Caki2 (cell line): ENCODE data around the gene CMTM3. TPM values are rescaled to one million over a fixed set of nuclear protein-coding genes. Genes with fewer than 3 reads are reported as not detected.
"Not testable (repeated sequence)": the region's sequence is repeated elsewhere in the genome, so short reads cannot be mapped to it uniquely, and the experiment has no call there.

Source experiments
- DNase-seq: peaks from one replicate; pipeline ENCODE4 v3.0.0-alpha.2; 2015; ENCODE audit warnings: low read depth
- in situ Hi-C: cut with HindIII; loops from 2 replicates; pipeline ENCODE4 v1.10.0; 2016; ENCODE audit warnings: low sequenced_read_pairs, low pct_unique_long_range_greater_than_20kb, mixed read lengths
- total RNA-seq: library from RNA; depleted of rRNA; stranded (reverse); fragments of >200 nt; shearing (Covaris generic); gene quantifications from 2 replicates; pipeline ENCODE4 v1.2.3, GENCODE V29; 2014; ENCODE audit warnings: low replicate concordance; rRNA removed

The CMTM3 gene, protein sequence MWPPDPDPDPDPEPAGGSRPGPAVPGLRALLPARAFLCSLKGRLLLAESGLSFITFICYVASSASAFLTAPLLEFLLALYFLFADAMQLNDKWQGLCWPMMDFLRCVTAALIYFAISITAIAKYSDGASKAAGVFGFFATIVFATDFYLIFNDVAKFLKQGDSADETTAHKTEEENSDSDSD
- 46.9 and 68.3 TPM in 2 replicates for total RNA-seq

DNA sequence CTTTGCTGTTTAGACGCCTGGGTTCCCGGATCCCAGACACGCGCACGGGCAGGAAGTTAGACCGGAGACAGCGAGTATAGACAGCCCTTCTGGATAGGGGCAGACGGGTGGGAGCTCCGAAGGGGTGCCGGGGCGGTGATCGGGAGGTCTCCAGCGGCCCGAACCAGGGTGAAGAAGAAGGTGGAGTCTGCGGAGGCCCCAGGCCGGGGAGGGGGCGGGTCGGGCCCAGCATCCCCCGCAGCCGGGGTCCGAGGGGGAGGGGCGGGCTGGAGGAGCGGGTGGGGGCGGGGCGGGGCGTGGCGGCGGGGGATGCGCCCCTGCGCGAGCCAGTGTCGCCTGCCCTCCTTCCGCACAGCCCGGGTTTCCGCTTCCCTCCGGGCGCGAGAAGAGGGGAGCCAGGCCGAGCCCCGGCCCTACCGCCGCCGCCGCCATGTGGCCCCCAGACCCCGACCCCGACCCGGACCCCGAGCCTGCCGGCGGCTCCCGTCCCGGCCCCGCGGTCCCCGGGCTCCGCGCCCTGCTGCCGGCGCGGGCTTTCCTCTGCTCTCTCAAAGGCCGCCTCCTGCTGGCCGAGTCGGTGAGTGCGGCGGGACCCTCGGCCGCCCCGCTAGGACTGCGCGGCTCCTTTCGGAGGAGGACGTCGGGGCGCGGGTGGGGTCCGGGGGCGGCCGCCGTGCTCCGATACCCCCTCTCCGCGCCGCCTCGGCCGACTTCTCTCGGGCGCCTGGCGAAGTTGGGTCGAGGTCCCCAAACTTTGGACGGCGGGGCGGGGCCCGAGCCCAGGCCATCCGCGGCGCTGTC, at the start of gene CMTM3:
Gene CMTM3 (plus strand): TSS at position 329 of the 801 bp plus-strand sequence. CDS start 102 bp downstream, at position 431.
- peak; percentile 66 for DNase-seq
- in situ Hi-C loops: no loop called here

DNA sequence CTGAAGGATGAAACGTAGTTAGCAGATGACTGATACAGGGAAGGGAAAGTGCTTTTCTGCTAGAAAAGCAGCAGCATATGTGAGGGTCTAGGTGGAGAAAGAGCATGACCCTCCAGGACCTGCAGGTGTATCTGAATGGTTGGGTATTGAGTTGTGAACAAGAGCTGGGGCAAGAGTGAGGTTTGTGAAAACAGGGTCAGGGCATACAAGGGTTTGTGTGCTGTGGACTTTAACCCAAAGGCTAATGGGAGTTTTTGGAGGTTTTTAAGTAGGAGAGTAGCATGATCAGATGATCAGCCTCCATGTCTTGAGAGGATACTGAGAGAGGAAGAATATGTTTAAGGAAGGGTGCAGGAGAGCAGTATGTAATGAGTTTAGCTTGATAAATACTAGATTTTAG, 44.4 kb upstream of the CMTM3 start:
- in situ Hi-C loops: no loop called here
- DNase-seq: no peak

DNA sequence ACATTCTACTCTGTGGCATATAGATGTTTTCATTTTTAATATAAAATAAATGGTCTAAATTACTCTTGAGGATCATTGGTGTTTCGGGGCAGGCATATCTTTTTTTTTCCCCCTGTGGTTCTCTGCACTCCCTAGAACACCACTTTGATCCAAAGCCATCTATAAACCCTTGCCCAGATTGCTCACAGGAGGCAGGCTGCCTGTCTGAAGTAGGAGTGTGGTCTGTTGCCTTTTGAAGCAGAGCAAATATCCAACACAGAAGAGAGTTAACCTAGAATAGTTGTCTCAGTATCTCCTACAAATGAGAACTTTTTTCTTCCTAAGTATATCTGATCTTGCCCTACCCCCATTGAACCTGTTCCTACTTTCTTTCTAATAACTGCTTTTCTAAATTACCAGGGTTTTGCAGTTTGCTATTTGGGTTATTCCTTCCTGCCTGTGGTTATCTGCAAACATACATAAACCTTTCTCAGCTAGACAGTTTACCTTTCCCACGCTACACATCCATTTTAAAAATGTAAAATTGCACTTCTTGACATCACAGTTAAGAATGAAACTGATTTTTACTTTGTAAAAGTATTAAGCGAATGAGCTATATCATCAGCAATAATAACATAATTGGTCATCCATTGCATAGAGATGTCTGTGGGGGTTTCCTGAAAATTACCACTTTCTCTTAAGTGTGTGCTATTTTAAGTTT, 43.0 kb upstream of the CMTM3 start:
- DNase-seq: no peak
- in situ Hi-C loops: no loop called here

DNA sequence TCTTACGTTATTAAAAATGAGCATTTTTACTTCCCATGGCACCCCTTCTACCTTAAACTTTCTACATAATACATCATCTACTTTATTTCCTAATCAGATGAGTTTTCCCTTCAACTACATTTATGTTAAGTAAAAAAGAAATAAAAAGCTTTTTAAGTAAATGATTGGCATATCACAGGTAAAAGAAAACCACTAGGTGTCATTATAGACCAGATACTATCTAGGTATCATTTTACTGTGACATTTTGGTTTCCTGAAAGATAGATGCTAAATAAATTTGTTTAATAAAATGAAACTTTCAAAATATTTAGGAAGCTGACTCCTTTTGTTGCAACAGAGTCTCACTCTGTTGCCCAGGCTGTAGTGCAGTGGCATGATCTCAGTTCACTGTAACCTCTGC, 42.1 kb upstream of the CMTM3 start:
- DNase-seq: no peak
- in situ Hi-C loops: no loop called here

- no peak for DNase-seq
- in situ Hi-C loops: no loop called here
Measured at GRCh38 chr16:66562986-66563385, 41.5 kb upstream of the CMTM3 start.

DNA sequence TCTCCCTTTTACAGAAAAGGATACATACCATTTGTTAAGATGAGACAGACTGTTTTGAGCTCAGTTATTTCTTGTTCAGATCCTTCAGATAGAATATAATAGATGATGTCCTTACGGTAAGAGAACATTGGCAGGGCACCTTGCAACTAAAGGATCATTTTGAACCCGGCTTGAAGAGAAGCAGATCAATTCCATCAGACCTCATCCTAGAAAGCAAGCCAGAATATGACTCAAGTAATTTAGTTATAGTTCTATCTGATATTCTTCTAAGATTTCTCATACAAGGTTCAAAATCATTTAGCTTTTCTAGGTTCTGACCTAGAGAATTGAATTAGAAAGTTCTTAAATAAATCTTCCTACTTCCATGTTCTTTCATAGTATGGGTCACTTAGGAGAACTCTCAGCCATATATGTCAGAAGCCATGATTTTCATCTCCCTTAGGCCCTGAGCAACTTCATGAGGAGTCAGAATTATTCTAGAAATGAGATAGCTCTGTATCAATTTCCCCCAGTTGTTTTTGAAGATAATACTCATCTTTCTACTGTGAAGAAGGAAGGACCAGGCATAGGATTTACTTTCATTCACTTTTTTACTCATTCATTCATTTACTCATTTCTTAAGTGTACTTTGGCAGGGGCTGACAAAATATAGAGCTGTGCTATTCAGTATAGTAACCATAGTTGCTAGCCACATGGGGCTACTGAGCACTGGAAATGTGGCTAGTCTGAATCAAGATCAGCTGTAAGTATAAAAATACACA, 40.8 kb upstream of the CMTM3 start:
- DNase-seq: no peak
- in situ Hi-C loops: no loop called here

DNA sequence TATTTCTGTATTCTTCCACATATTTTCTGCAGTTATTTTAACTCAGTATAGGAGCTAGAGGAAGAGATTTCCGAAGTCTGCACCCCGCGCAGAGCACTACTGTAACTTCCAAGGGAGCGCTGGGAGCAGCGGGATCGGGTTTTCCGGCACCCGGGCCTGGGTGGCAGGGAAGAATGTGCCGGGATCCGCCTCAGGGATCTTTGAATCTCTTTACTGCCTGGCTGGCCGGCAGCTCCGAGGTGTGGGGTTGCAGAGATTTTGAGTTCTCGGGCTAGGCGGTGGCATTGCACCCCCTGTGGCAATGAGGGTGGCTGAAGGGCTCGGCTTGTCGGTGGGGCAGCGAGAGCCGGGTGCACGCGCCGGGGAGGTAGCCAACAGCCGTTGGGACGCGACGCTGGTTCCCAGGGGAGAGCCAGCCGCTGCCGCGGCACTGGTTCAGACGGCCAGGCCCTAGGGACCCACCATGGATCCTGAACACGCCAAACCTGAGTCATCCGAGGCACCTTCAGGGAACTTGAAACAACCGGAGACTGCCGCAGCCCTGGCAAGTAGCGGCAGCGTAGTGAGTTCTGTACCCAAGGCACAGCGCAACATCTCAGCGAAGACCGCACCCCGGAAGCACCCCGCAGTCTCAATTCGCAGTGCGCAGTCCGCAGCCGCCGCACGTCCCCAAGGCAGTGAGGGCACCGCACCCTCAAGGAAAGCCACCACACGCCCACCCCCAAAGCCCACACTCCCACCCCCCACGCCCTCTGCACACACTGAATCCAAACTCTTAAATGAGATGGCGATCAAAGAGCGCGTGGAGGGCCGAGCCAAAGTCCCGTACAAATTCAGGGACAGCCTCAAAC, 38.2 kb upstream of the CMTM3 start, which contains the start of gene CMTM1:
Gene CMTM1 (plus strand): TSS at position 389 of the 851 bp plus-strand sequence. CDS start 75 bp downstream, at position 464.
- in situ Hi-C loops: no loop called here
- DNase-seq: no peak

GRCh38 chr16:66567270-66567669, 37.2 kb upstream of the CMTM3 start:
- in situ Hi-C loops, DNase-seq: not testable (repeated sequence)

DNA sequence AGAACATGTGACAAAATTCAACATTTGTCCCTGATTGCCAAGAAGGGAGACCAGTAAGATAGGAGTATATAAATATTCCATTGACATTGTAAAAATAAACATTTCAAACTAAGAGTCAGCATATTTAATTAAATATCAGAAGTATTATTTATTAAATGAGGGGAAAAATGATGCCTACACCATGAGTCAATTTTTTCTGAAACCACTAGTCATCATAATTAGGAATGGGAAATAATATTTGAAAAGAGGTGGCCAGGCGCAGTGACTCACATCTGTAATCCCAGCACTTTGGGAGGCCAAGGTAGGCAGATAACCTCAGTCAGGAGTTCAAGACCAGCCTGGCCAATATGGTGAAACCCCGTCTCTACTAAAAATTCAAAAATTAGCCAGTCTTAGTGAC, 36.1 kb upstream of the CMTM3 start:
- no peak for DNase-seq
- in situ Hi-C loops: no loop called here

DNA sequence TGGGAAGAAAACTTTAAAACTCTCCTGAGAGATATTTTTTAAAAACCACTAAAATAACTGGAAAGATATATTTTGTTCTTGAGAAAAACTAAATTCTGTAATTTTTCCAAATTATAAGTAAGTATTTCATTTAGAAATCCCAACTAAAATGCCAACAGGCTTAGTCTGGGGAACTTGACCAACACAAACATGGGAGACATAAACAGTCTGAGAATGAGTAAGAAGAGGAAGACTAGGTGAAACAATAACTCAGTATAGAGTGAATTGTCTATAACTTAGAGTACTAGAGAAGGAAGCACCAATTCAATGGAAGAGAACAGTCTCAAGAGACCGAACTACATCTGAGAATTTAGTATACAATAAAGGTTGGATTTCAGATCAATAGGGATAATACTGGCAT, 35.4 kb upstream of the CMTM3 start:
- DNase-seq: no peak
- in situ Hi-C loops: no loop called here

DNA sequence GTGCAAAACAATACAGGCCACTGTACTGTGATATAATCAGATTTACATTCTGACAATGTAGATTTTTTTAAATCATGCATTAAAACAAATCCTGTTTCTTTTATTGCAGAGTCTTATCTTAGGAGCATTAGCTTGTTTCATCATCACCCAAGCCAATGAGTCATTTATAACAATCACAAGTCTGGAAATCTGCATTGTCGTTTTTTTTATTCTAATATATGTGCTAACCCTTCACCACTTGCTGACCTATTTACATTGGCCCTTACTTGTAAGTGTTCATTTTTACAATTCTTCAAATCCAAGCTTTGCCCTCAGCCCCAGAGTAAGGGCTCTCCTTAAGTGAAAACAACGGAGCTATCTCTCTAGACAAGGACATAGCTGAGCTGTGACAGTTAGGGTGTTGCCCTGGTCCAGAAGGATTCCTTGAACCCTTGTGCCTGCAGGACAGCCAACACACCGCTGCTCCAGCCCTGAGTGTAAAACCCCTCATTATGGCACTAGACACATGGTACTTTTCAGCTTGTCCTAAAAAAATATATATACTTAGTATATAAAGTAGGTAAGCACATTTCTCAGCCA, 34.6 kb upstream of the CMTM3 start:
- peak; percentile 35 for DNase-seq
- in situ Hi-C loops: no loop called here

DNA sequence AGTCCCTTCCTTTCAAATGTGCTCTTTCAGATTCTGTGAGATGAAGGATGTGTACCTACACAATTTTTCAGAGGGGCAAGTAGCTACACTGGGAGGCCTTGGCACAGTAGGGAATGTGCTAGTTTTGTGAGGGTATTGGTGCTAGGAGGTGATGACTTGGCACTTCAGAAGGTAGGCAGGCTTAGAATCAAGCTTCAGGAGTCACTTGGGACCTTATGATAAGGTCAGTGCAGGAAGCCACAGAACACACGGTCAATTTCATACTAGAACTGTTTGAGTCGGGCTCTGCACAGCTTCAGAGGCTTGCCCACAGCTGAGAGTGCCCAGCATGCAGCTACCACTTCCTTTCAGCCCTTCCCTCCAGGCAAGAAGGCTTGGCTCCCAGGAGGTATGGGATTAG, 32.1 kb upstream of the CMTM3 start:
- in situ Hi-C loops: no loop called here
- DNase-seq: no peak

- in situ Hi-C loops: no loop called here
- DNase-seq: no peak
Measured at GRCh38 chr16:66574081-66574480, 30.4 kb upstream of the CMTM3 start.

DNA sequence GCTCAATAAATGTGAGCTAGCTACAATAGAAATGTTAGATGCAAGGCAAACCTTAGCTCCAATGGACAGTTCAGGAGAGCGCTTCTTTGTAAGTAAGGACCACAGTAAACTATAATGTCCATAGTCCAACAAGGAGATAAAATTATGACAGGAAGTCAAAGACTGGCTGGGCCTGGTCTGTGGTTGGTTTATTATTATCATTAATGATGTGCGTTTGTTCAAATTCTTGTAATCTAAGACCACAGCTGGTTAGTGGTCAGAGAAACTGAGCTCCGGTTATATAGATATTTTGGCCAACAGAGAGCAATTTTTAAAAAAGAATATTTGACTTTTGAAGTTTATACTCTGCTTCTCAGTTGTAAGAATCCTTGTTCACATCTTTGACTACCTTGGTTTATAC, 30.0 kb upstream of the CMTM3 start:
- in situ Hi-C loops: no loop called here

DNA sequence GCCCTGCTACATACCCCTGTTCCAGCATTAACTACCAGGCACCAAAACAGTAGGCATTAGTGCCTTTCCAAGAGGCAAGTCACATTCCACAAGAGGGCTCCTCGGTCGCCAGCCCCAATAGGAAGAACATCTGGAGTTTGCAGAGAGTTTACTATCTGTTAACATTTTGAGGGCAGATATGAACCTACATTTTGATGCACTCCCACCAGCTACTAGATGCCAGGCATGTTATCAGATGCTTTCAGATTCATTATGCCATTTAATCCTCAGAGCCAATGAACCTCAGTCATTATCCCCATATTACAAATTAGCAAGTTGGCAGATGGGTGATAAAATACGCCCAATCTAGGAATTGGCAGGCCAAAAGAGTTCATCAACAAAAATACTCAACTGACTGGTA, 29.4 kb upstream of the CMTM3 start:
- DNase-seq: no peak
- in situ Hi-C loops: no loop called here

More for the DNA sequence above, 30.0 kb upstream of the CMTM3 start:
- DNase-seq: no peak

DNA sequence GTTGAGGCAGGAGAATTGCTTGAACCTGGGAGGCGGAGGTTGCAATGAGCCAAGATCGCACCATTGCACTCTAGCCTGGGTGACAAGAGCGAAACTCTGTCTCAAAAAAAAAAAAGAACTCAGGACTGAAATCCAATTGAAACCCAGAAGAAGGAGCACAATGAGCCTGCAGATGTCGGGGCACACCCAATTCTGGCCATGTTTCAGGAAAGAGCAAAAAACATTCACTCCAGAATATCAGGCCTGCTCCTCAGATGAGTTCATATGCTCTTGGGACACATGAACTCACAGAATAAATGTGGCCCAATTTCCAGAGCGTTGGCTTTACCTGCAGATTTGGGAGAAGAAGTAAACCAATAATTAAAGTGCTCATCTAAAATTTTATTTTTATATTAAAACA, 28.2 kb upstream of the CMTM3 start:
- in situ Hi-C loops: no loop called here
- DNase-seq: no peak
